ENCODE measurements around the gene PDE1A.

PDE1A gene

DNA sequence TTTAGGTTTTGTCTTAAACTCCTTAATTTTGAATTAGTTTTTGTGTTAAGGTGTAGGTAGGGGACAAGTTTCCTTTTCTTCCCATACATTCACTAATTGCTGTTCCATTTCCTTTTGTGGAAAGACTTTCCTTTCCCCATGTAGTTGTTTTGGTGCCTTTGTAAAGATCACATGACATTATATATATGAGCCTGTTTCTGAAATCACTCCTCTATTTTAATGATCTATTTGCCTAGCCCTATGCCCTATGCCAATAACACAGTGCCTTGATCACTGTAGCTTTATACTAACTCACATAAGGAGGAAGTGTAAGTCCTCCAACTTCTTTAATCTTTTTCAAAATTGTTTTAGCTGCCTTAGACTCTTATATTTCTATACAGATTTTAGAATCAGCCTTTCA is 229.3 kb downstream of the PDE1A start:
- no peaks in the 10 kb centered on the region for H3K36me3 Mint-ChIP-seq (ENCODE audit: low read depth)

DNA sequence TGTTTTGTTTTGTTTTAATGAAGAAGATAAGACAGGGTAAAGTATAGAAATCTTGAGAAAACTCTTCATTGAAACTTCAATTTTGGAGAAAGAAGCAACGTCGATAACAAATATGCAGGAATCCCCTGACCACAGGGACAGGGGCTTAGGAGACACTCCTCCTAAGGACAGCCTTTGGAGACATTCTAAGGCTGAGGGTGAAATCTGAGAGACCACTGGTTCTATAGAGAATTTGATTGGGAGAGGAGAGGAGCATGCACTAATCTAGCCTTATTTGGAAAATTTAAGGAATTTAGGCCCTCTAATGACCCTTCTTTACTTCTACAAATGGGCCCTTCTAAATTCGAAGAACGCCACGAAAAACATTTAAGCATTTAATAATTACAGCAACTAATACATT is 233.5 kb downstream of the PDE1A start:
- no peak overlapping the region for H3K4me3 Mint-ChIP-seq
- H3K27ac Mint-ChIP-seq, result no peak overlapping the region
- no peaks in the 10 kb centered on the region for H3K4me1 Mint-ChIP-seq (ENCODE audit: low read depth)
- no peaks in the 10 kb centered on the region for H3K27me3 Mint-ChIP-seq (ENCODE audit: low read depth)
- H3K36me3 Mint-ChIP-seq (ENCODE audit: low read depth), result no peaks in the 10 kb centered on the region
- H3K9me3 Mint-ChIP-seq, result no peaks in the 10 kb centered on the region

More for the DNA sequence above, 229.3 kb downstream of the PDE1A start:
- Mint-ChIP-seq H3K4me1 (ENCODE audit: low read depth) (no peaks in the 10 kb centered on the region), H3K27ac (no peak overlapping the region), H3K27me3 (ENCODE audit: low read depth) (no peaks in the 10 kb centered on the region), H3K4me3 (no peak overlapping the region), H3K9me3 (no peaks in the 10 kb centered on the region)

DNA sequence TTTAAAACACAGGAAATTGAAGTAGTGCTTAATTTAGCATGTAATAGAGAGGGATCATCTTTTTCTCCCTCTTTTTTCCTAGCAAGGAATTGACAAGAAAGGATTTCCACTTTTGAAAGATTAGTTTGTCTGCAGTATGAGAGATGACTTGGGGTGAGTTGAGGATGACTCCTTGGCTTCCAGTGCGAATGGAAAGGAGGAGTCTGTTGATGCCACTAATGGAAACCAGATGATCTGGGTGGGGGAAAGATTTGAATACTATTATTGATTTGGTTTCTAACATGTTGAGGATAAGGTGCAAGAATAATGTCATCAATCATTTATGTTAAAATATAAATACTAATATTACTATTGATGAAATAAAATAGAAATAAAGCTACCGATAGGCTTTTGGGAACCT is 235.8 kb downstream of the PDE1A start:
- H3K36me3 Mint-ChIP-seq (ENCODE audit: low read depth), result no peaks in the 10 kb centered on the region
- no peaks in the 10 kb centered on the region for H3K9me3 Mint-ChIP-seq
- H3K4me1 Mint-ChIP-seq (ENCODE audit: low read depth), result no peaks in the 10 kb centered on the region
- no peak overlapping the region for H3K4me3 Mint-ChIP-seq
- no peaks in the 10 kb centered on the region for H3K27me3 Mint-ChIP-seq (ENCODE audit: low read depth)
- H3K27ac Mint-ChIP-seq, result no peak overlapping the region

DNA sequence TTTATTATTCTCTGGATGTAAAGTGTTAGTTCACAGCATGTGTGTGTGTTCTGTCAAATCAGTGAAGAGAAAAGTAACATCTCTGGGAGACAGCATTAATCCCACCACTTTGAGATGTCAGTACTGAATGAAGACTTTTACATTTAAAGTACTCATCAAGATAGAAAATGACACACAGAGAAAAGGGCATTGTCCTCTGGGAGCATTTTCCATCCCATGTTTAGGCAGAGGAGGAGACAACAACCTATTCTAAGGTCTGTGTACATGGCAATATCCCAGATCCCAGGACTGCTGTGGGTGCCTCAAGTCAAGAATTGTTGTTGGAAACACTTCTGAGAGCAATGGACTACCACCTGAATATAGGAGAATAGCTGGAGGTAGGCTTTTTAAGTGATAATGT is 239.7 kb downstream of the PDE1A start:
- Mint-ChIP-seq H3K27me3 (ENCODE audit: low read depth) (peaks cover 5% of the 10 kb centered on the region), H3K4me3 (no peak overlapping the region), H3K36me3 (ENCODE audit: low read depth) (no peaks in the 10 kb centered on the region), H3K4me1 (ENCODE audit: low read depth) (no peaks in the 10 kb centered on the region), H3K27ac (no peak overlapping the region), H3K9me3 (no peaks in the 10 kb centered on the region)

DNA sequence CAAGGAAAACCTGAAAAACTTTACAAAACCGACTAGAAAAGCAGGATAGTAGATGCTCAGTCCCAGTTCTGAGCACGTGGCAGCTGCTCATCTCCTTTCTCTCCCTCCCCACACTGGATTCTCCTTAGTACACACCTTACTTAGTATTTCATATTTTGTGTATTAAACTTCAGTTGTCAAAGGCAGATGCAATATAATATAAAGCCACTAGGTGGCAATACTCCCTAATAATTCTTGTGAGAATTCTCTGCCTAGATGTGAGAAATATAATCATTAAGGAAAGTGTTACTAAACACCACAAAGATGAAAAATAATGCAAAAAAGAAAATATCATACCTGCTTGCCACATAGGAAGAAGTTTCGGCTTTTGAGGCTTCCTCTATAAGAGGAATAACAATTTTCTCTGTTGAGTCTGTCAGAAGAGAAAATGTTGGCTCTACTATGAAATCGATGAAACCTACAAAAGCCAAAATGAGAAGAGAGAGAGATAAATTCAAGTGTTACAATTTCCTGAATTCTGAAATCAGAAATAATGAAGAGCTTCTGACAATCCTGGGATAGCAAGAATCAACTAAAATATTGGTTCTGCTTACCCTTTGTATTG is 240.6 kb downstream of the PDE1A start:
- H3K27me3 Mint-ChIP-seq (ENCODE audit: low read depth), result peaks cover 5% of the 10 kb centered on the region
- H3K9me3 Mint-ChIP-seq, result no peaks in the 10 kb centered on the region
- H3K36me3 Mint-ChIP-seq (ENCODE audit: low read depth), result no peaks in the 10 kb centered on the region
- no peaks in the 10 kb centered on the region for H3K4me1 Mint-ChIP-seq (ENCODE audit: low read depth)
- no peak overlapping the region for H3K4me3 Mint-ChIP-seq
- H3K27ac Mint-ChIP-seq, result no peak overlapping the region

DNA sequence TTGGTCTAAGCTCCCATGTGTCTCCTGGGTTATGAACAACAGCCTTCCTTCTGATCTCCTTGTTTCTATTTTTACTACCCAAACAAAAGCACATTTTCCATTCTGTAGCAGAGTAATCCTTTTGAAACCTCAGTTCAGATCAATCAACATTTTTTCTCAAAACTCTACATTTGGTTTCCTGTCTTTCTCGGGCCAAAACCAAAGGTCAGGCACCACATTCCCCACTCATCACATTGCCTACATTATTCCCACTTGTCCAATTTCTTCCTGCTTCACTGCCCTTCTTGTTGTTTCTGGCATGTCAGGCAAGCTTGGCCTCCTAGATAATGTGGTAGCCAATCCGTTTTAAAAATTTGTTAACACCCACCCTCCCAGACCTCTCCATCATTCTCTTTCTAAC is 244.4 kb downstream of the PDE1A start:
- Mint-ChIP-seq H3K4me1 (ENCODE audit: low read depth) (no peaks in the 10 kb centered on the region), H3K27ac (no peak overlapping the region)

DNA sequence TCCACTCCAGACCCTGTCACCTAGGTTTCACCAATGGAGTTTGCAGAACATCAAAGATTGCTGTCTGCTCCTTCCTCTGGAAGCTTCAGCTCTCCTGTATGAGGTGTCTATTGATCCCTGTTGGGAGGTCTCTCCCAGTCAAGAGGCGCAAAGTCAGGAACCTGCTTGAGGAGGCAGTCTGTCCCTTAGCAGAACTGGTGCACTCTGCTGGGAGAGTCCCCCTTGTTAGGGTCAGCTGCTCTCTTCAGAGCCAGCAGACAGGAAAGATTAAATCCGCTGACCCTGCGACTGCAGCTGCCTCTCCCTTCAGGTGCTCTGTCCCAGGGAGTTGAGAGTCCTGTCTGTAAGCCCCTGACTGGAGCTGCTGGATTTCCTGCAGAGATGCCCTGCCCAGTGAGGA is 245.5 kb downstream of the PDE1A start:
- Mint-ChIP-seq H3K36me3 (ENCODE audit: low read depth) (no peaks in the 10 kb centered on the region), H3K9me3 (no peaks in the 10 kb centered on the region), H3K4me1 (ENCODE audit: low read depth) (no peaks in the 10 kb centered on the region), H3K27ac (no peak overlapping the region), H3K4me3 (no peak overlapping the region), H3K27me3 (ENCODE audit: low read depth) (peaks cover 5% of the 10 kb centered on the region)

More for the DNA sequence above, 244.4 kb downstream of the PDE1A start:
- Mint-ChIP-seq H3K9me3 (no peaks in the 10 kb centered on the region), H3K27me3 (ENCODE audit: low read depth) (peaks cover 5% of the 10 kb centered on the region), H3K4me3 (no peak overlapping the region), H3K36me3 (ENCODE audit: low read depth) (no peaks in the 10 kb centered on the region)

DNA sequence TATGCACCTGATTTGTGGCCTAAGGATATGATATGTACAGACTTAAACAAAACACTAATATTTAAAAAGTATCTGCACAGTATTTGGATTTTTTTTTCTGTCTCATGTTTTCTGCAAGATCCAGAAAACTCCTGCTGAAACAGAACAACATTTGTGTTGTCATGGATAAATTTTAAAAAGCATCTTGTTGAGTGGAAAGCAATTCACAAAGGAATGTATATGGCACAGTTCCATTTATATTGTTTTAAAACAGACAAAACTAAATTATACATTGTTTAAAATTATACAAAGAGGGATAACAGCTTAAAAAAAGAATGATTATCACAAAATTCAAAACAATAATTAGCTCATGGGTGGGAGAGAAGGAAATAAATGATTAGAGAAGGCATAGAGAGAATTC is 247.7 kb downstream of the PDE1A start:
- H3K27ac Mint-ChIP-seq, result no peak overlapping the region
- no peaks in the 10 kb centered on the region for H3K9me3 Mint-ChIP-seq
- no peaks in the 10 kb centered on the region for H3K4me1 Mint-ChIP-seq (ENCODE audit: low read depth)

DNA sequence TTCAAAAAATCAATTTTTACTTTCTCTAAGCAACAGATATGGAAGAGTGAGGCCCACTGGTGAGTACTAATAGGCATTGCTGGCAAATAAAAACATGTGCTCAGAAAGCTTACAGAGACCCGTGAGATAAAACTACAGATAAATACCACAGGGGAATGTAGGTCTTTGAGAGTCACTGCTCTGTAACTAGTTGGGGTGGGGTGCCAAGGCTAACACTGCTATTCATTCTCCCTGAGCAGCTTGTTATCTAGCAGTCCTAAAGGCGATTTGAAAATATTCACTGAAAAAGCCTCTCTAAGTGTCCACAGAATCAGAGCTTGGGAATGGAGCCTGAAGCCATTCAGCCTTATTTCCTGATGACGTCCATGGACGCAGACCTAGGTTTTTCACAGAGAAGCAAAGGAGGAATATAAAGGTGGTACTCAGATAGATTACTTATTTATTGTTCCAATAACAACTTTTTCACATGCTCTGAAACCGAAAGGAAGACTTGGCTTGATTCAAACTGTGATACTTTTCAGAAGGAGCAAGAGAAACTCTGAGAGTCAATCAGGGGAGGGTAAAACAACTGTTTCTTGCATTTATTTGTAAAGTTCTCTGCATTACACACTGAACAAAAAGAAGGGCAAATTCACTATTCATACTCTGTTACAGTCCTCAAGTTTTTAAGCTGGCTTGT is 252.8 kb downstream of the PDE1A start:
- Mint-ChIP-seq H3K36me3 (ENCODE audit: low read depth) (no peaks in the 10 kb centered on the region), H3K4me3 (no peak overlapping the region), H3K27me3 (ENCODE audit: low read depth) (no peaks in the 10 kb centered on the region), H3K9me3 (no peaks in the 10 kb centered on the region), H3K4me1 (ENCODE audit: low read depth) (no peaks in the 10 kb centered on the region), H3K27ac (no peak overlapping the region)

More for the DNA sequence above, 247.7 kb downstream of the PDE1A start:
- Mint-ChIP-seq H3K4me3 (no peak overlapping the region), H3K36me3 (ENCODE audit: low read depth) (no peaks in the 10 kb centered on the region), H3K27me3 (ENCODE audit: low read depth) (peaks cover 5% of the 10 kb centered on the region)

DNA sequence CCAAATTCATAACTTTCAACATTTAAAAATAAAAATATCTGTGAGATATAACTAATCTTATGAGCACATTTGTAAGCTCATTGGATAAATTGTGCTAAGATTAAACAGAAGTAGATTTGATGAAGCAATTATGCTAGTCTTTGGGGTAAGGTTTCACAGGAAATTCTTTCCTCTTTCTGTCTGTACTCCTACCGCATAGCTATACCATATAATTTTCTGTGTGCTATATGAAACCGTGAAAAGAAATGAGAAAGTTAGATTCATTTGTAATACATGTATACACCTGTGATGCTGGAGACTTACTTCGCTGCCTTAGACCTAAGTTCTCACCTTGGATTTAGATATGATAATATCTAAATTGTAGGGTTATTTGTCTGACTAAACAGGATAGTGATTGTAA is 256.5 kb downstream of the PDE1A start:
- Mint-ChIP-seq H3K4me1 (ENCODE audit: low read depth) (no peaks in the 10 kb centered on the region), H3K27ac (no peak overlapping the region), H3K9me3 (no peaks in the 10 kb centered on the region), H3K4me3 (no peak overlapping the region), H3K27me3 (ENCODE audit: low read depth) (peaks cover 3% of the 10 kb centered on the region), H3K36me3 (ENCODE audit: low read depth) (no peaks in the 10 kb centered on the region)

DNA sequence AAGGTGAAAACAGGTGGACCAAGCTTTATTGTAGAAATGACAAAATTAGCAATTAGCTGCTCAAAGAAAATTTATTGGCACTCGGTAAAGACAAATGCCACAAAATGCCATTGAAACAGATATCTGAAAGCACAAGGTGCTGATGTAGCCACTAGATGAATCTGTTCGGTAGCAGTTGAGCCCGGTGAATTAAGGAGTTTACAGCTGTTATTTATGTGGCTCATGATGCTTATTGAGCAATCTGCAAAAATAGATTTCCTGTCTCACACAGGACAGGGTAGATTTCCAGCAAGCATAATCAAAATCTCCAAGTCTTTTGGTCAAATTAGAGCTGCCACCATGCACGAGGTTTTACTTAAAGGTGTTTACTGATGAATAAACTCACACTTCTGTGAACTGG is 259.0 kb downstream of the PDE1A start:
- Mint-ChIP-seq H3K27ac (no peak overlapping the region), H3K4me1 (ENCODE audit: low read depth) (no peaks in the 10 kb centered on the region), H3K4me3 (no peak overlapping the region), H3K27me3 (ENCODE audit: low read depth) (peaks cover 3% of the 10 kb centered on the region), H3K36me3 (ENCODE audit: low read depth) (no peaks in the 10 kb centered on the region), H3K9me3 (no peaks in the 10 kb centered on the region)

DNA sequence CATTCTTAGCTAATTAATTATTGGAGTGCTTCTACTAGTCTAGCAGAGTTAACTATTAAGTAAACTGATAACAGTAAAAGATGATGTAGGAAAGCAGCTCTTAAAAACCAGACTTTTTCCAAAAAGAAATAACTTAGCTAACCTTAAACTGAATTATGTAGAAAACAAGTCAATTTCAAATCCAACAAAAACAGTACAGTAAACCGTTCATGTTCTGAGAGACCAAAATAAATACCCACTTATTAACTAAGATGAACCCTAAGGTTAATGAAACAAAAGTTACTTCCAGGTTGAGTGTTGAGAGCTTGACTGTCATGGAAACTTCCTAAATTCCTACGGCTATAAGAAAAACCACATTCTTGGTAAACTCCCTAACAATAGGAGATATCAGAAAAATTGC is 260.0 kb downstream of the PDE1A start:
- Mint-ChIP-seq H3K27ac (no peak overlapping the region), H3K4me3 (no peak overlapping the region), H3K36me3 (ENCODE audit: low read depth) (no peaks in the 10 kb centered on the region), H3K9me3 (no peaks in the 10 kb centered on the region), H3K27me3 (ENCODE audit: low read depth) (peaks cover 3% of the 10 kb centered on the region), H3K4me1 (ENCODE audit: low read depth) (no peaks in the 10 kb centered on the region)

DNA sequence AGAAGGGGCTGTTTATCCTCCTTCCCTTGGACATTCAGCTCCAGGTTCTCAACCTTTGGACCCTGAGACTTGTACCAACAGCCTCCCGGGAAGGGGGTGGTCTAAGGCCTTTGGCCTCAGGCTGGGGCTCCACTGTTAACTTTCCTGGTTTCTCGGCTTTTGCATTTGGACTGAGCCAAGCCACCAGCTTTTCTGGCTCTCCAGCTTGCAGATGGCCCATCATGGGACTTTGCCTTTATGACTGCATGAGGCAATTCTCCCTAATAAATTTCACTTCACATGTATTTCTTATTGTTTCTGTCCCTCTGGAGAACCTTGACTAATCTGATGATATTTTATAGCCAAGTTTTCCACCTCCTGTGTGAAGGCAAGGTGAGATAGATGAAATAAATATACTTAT is 260.4 kb downstream of the PDE1A start:
- Mint-ChIP-seq H3K36me3 (ENCODE audit: low read depth) (no peaks in the 10 kb centered on the region), H3K4me3 (no peak overlapping the region), H3K27me3 (ENCODE audit: low read depth) (peaks cover 3% of the 10 kb centered on the region), H3K4me1 (ENCODE audit: low read depth) (no peaks in the 10 kb centered on the region), H3K9me3 (no peaks in the 10 kb centered on the region), H3K27ac (no peak overlapping the region)

DNA sequence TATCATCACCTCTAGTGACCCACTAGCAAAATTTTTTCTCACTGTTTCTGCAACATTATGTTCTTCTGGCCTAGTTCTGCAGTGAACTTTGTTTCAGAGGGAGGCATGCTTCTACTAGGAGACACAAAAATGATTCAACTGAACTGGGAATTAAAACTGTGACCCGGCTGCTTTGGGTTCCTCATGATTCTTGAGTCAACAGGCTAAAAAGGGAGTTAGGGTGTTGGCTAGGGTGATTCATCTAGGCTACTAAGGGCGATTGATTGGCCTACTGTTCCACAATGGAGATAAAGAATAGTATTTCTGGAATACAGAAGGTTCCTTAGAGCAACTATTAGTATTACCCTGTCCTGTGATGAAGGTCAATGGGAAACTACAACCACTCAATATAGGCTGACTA is 261.6 kb downstream of the PDE1A start:
- H3K27me3 Mint-ChIP-seq (ENCODE audit: low read depth), result peaks cover 3% of the 10 kb centered on the region
- no peaks in the 10 kb centered on the region for H3K9me3 Mint-ChIP-seq
- no peaks in the 10 kb centered on the region for H3K4me1 Mint-ChIP-seq (ENCODE audit: low read depth)
- H3K4me3 Mint-ChIP-seq, result no peak overlapping the region
- H3K27ac Mint-ChIP-seq, result no peak overlapping the region
- no peaks in the 10 kb centered on the region for H3K36me3 Mint-ChIP-seq (ENCODE audit: low read depth)

DNA sequence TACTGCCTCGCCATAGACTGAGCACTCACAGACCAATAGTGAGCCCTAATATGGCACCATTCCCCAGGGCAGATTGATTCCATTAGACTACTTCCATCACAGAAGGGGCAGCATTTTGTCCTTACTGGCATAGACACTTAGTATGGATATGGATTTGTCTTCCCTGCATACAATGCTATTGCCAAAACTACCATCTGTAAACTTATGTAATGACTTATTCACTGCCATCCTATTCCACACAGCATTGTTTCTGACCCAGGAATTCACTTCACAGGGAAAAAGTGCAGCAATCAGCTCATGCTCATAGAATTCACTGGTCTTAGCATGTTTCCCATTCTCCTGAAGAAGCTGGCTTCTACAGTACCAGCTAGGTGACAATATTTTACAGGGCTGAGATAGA is 262.1 kb downstream of the PDE1A start:
- no peak overlapping the region for H3K4me3 Mint-ChIP-seq
- H3K27me3 Mint-ChIP-seq (ENCODE audit: low read depth), result peaks cover 3% of the 10 kb centered on the region
- H3K27ac Mint-ChIP-seq, result no peak overlapping the region
- H3K36me3 Mint-ChIP-seq (ENCODE audit: low read depth), result no peaks in the 10 kb centered on the region
- no peaks in the 10 kb centered on the region for H3K9me3 Mint-ChIP-seq
- H3K4me1 Mint-ChIP-seq (ENCODE audit: low read depth), result no peaks in the 10 kb centered on the region

All from T-helper 1 cell treated with Interleukin-12 subunit alpha and Interleukin-12 subunit beta and Interleukin-4 antibody, amounts not matched to agents 30 μg/mL and 1 μg/mL, for 36 hours (primary cell).